Thymus (tissue), 11 donors: Measurements from ENCODE around the gene TRIM47. TPM values are rescaled to one million over a fixed set of nuclear protein-coding genes. Genes with fewer than 3 reads are reported as not detected.

ENCODE experiments used
- DNase-seq, 9 donors: peaks; one replicate each; pipeline ENCODE4 v3.0.0-alpha.2; 2013; ENCODE audit warnings: low spot score in 9 of 9, low read depth in 6 of 9, missing footprints in 1 of 9
- H3K27ac ChIP-seq, 2 donors: one replicate each; pipeline ENCODE4 v1.5.1; 2013; ENCODE audit warnings: control low read depth in 1 of 2, low read depth in 1 of 2, low read length in 1 of 2, mild to moderate bottlenecking in 1 of 2, moderate library complexity in 1 of 2
- H3K27me3 ChIP-seq, 2 donors: one replicate each; pipeline ENCODE4 v1.5.1; 2013; ENCODE audit warnings: low read length in 1 of 2; ENCODE audit not compliant: control insufficient read depth in 2 of 2, insufficient read depth in 1 of 2
- H3K36me3 ChIP-seq, 2 donors: one replicate each; pipeline ENCODE4 v1.5.1; 2013; ENCODE audit warnings: low read length in 1 of 2, mild to moderate bottlenecking in 1 of 2, moderate library complexity in 1 of 2; ENCODE audit not compliant: control insufficient read depth in 2 of 2, insufficient read depth in 2 of 2
- H3K4me1 ChIP-seq, 2 donors: one replicate each; pipeline ENCODE4 v1.5.1; 2013; ENCODE audit warnings: low read length in 2 of 2; ENCODE audit not compliant: control insufficient read depth in 2 of 2, insufficient read depth in 2 of 2
- H3K4me3 ChIP-seq, 2 donors: one replicate each; pipeline ENCODE4 v1.5.1; 2013; ENCODE audit warnings: low read length in 2 of 2, control low read depth in 1 of 2, mild to moderate bottlenecking in 1 of 2
- H3K9me3 ChIP-seq, 2 donors: one replicate each; pipeline ENCODE4 v1.5.1; 2013; ENCODE audit warnings: low read length in 1 of 2, mild to moderate bottlenecking in 1 of 2; ENCODE audit not compliant: control insufficient read depth in 2 of 2, insufficient read depth in 1 of 2
- WGBS: extraction: QIAGEN DNeasy Blood & Tissue Kit; methylation state at CpG from one replicate; pipeline ENCODE4 v1.1.7; 2013; 5-methylcytosine and 5-hydroxymethylcytosine counted together
- polyA plus RNA-seq: library from polyadenylated mRNA; stranded (reverse); fragments of 200-250 nt; gene quantifications from one replicate; pipeline ENCODE4 v1.2.3, GENCODE V29; 2013
- total RNA-seq: library from RNA; stranded (reverse); fragments of 120-200 nt; gene quantifications from one replicate; pipeline ENCODE4 v1.2.4, GENCODE V29; 2013
- donor health status: healthy.

TRIM47 gene
- total and polyA plus RNA-seq, 2 donors = 12.6 to 22.8 TPM

DNA sequence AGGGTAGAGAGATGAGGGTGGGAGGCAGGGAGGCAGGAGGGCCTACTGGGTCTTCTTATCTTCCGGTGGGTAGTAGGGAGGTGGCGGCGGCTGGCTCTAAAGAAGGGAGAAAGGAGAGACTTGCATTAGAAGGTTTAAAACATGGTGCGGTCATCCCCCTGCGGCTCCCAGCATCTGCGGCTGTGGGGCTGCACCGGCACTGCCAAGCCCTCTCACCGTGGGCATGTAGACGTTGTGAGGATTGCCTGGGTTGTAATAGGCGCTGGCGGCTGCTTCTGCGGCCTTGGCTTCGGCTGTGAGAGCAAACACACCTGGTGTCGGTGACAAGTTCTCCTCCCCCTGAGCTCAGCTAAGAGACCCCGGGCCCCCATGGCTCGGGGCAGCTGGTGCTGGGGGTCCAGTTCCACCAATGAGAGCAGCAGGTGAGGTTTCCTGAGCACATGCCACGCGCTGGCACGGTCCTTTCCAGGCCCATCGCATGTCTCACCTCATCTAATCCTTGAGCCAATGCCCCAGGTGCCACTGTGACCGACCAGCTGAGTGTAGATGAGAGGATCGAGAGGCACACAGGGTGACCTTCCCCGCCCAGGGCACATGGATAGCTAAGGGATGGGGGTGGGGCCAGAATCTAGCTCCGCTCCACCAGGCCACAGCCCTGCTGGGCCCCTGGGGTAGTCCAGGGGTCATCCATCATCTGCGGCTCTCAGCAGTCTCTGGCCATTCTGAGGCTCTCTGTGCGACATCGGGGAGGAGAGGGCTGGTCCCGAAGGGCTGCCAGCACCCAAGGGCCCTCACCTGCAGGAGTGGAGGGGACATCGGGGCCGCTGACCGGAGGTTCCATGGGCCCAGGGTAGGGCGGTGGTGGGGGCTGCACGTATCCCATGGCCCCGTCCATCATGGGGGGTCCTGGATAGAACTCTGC, 31.4 kb downstream of the TRIM47 start:
- H3K4me3 ChIP-seq = no peak overlapping the region
- no peak for DNase-seq
- H3K9me3 ChIP-seq = peaks cover 0 to 6% of the 10 kb centered on the region in 2 donors
- 98% methylated on average over 34 of the region's 34 CpGs for WGBS
- H3K27me3 ChIP-seq = no peaks in the 10 kb centered on the region
- peaks cover 9 to 55% of the 10 kb centered on the region in 2 donors for H3K4me1 ChIP-seq
- H3K36me3 ChIP-seq = peaks cover 55 to 62% of the 10 kb centered on the region in 2 donors
- no peak overlapping the region for H3K27ac ChIP-seq

DNA sequence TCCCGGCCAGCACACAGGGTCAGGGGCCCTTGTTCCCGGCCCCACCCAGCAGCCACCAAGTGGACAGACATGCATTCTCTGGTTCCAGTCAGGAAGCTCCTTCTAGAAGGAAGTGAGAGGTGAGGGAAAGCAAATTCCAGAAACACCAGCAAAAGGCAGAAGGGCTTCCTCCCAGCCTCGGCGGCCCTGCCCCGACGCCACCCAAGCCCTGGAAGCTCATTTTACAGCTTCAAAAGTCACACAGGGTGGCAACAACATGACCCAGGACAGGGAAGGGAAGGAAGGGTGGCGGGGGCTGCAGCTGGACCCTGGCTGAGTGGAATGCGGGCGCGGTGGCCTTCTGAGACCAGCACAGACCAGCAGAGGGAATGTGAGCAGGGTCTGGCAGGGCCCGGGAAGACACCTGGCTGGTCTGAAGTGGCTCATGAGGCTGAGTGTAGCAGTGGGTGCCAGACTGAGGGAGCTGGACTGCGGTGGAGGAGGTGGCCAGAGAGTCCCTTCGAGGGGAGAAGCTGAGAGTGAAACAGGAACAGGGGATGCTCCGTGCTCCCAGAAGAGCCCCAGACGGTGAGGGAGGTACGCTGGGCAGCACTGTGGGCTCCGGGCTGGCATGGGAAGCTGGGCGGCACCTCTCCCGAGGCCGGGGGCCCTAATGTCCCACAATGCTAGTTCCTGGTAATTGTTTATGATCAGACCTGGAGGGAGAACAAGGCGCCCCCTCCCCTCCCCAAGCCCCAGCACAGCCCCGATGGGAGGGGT, 32.3 kb downstream of the TRIM47 start:
- DNase-seq = no peak
- peaks cover 50 to 57% of the 10 kb centered on the region in 2 donors for H3K36me3 ChIP-seq
- peak overlapping the region in 1 of 2 donors; percentile 25 for H3K27ac ChIP-seq
- no peaks in the 10 kb centered on the region for H3K27me3 ChIP-seq
- no peak overlapping the region for H3K4me3 ChIP-seq
- peaks cover 0 to 6% of the 10 kb centered on the region in 2 donors for H3K9me3 ChIP-seq
- H3K4me1 ChIP-seq = peaks cover 9 to 55% of the 10 kb centered on the region in 2 donors
- 94% methylated on average over 22 of the region's 22 CpGs for WGBS

DNA sequence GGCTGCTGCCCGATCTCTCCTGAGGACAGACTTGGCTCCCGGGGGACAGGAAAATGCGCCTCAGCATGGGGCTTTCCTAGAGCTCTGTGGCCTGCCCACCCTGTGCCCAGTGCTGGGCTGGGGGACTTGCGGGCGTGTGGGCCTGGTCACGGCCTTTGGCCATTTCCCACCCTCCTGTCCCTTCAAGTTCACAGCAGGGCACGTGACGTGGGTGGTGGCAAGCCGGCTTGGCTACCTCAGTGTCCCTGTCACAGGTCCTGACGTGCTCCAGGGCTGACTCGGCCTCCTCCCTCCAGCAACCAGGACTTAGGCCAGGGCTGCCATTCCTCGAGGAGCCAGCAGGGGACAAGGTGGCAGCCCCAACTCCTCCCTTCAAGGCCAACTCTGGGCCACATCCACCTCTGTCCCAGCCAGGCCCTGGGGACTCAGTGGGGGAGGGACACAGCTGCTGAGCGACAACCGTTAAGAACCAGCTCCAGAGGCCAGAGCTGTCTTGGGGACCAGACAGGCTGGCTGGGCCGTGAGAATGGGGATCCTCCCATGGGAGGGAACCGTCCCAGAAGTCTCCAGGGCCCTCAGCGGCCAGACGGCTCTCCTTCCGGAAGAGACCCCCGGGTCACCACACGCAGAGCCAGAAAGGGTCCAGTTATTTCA, 33.2 kb downstream of the TRIM47 start:
- H3K4me3 ChIP-seq = no peak overlapping the region
- peak overlapping the region; percentile 48 to 59 for H3K27ac ChIP-seq
- H3K27me3 ChIP-seq = no peaks in the 10 kb centered on the region
- peak in 2 of 9 donors; percentile 55 to 68 for DNase-seq
- H3K9me3 ChIP-seq = peaks cover 0 to 6% of the 10 kb centered on the region in 2 donors
- 62% methylated on average over 21 of the region's 21 CpGs for WGBS
- peaks cover 50 to 57% of the 10 kb centered on the region in 2 donors for H3K36me3 ChIP-seq
- peaks cover 9 to 55% of the 10 kb centered on the region in 2 donors for H3K4me1 ChIP-seq

DNA sequence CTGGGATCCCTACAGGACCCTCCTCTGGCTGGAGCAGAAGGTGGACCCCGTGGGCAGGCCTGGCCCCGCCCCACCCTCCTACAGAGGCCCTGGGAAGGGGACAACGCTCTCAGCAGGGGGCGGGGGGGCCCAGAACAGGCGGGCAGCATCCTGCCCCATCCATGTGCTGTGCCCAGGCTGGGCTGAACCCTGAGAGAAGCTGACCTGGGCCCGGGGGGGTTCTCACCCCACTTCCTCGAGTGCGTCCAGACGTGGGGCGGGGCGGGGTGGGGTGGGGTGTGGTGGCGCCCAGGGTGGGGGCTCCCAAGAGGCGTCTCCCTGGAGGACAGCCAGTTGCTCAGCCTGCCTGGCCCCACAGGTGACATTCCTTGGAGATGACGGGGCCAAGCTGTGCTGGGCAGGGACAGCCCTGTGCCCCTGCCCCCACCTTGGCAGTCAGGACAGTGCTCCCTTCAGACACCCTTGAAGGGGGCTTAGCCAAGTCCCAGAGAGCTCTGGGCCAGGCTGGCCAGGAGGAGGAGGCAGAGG, 33.8 kb downstream of the TRIM47 start:
- WGBS = 27% methylated on average over 14 of the region's 14 CpGs
- Histone ChIP-seq H3K4me3 (peak overlapping the region; percentile 68 to 91), H3K9me3 (peaks cover 0 to 6% of the 10 kb centered on the region in 2 donors), H3K27me3 (no peaks in the 10 kb centered on the region), H3K4me1 (peaks cover 9 to 53% of the 10 kb centered on the region in 2 donors), H3K27ac (peak overlapping the region; percentile 84 to 93), H3K36me3 (peaks cover 51 to 58% of the 10 kb centered on the region in 2 donors)
- no peak for DNase-seq

DNA sequence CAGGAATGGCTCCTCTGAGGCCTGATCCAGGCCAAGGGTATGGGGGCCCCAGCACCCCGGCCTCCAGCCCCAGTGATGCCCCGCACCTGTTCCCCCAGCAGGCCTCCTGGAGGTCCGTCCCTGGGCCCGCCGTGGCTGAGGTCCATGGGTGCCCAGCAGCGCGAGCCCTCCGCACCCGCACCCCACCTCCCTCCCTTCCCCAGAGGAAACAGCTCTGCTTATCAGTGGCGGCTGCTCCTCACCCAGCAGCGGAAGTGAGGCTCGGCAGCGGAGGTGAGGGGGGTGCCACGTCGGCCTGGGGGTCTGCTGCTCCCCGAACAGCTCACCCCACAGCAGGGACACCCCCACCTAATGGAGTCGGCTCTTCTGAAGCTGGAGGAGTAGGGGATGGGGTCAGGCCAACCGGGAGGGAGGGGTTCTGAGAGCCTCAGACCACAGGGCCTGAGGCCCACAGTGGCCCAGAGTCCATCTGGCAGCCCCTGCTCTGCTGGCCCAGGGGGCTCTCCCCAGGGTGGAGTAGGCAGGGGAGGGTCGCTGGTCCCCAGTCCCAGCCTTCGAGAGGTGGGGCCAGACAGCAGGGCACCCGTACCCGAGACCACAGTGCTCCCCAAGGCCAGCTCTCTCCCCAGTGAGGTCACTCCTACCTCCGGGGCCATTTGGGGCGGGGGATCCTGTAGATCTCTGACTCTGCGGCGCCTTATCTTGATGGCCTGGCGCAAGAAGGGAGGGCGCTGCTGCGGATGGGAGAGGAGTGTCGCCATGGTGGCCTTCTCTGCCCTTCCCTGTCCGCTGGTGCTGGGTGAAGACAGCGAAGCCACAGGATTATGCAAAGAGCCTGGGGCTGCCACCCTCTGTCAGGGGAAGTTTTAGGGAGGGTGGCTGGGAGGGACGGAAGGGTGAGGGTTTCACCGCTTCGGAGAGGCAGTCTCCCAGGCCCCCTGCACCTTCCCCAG, 34.5 kb downstream of the TRIM47 start, which contains the start of gene UNC13D:
Gene UNC13D, minus strand, starts transcription at position 828 of the 953 bp plus-strand sequence. Its CDS starts 67 bp downstream, at position 761.
- Histone ChIP-seq H3K36me3 (peaks cover 47 to 55% of the 10 kb centered on the region in 2 donors), H3K27ac (peak within 1 kb of the TSS; percentile 84 to 93), H3K4me1 (peaks cover 9 to 50% of the 10 kb centered on the region in 2 donors), H3K27me3 (no peaks in the 10 kb centered on the region), H3K9me3 (peaks cover 0 to 4% of the 10 kb centered on the region in 2 donors), H3K4me3 (peak within 1 kb of the TSS; percentile 68 to 91)
- WGBS = 6% methylated on average over 35 of the region's 35 CpGs
- peak in 5 of 9 donors; percentile 56 to 84 (median 73) for DNase-seq

GRCh38 chr17:75842963-75843576, 35.3 kb downstream of the TRIM47 start:
- Histone ChIP-seq H3K36me3 (peaks cover 45 to 52% of the 10 kb centered on the region in 2 donors), H3K4me3 (peak overlapping the region; percentile 68 to 91), H3K27ac (peak overlapping the region; percentile 84 to 93), H3K27me3 (no peaks in the 10 kb centered on the region), H3K4me1 (peaks cover 9 to 42% of the 10 kb centered on the region in 2 donors), H3K9me3 (no peaks in the 10 kb centered on the region)
- 16% methylated on average over 22 of the region's 22 CpGs for WGBS
- no peak for DNase-seq

DNA sequence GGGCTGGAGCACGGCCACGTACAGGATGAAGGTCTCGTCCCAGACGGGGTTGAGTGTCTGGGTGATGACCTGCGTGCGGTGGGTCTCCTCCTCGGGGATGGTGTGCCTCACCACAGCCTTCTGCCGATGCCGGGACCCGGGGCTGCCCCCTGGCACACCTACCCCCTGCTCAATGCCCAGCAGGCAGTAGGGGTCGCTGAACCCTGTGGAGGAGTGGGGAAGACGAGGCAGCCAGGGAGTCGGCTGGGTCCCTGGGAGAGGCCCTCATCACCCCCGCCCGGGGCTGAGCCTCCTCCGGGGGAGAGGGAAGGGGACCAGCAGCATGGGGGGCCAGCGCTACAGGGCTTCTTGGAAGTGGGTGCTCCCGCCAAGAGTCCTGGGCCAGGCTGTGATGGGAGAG, 36.0 kb downstream of the TRIM47 start:
- WGBS = 93% methylated on average over 18 of the region's 18 CpGs
- peaks cover 44 to 51% of the 10 kb centered on the region in 2 donors for H3K36me3 ChIP-seq
- no peaks in the 10 kb centered on the region for H3K27me3 ChIP-seq
- no peak for DNase-seq
- H3K4me3 ChIP-seq = peak overlapping the region in 1 of 2 donors; percentile 91
- H3K27ac ChIP-seq = no peak overlapping the region
- H3K4me1 ChIP-seq = peaks cover 9 to 42% of the 10 kb centered on the region in 2 donors
- no peaks in the 10 kb centered on the region for H3K9me3 ChIP-seq
